Measurements from ENCODE around the gene FEV.

Gene FEV

DNA sequence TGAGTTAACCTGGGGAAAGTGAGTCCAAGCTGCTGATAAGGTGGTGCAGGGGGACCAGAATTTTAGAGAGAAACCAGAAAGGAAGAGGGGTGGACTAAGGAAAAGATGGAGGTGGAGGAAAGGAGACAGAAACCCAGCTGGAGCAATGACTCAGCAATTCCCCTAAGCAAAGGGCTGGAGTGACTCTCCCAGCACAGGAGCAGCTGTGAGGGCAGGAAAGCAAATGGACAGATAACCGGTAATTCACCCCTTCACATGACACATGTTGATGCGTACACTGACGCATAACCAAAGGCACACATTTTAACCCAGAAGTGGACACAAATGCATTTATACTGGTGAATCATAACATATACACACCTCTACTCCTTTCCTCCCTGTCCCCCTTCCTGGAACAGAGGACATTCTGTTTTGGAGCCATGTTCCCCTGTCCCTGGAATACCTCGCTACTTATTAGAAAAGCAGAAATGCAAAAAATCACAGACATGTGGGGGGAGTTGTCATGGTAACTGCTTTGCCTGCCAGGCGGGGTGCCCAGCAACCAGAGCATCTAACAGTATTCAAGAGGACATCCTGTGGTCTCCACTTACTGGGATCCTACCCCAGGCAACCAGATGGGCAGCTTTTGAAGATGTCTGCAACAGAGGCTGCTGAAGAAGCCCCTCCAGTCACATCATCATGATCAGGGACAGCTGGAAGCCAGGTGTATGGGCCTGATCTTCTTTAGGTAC lies 20.8 kb downstream of the FEV start:
- H3K27me3 Mint-ChIP-seq (ENCODE audit: low read depth, poor library complexity): peaks cover 77% of the 10 kb centered on the region
- H3K27ac Mint-ChIP-seq: peak overlapping the region; percentile 98
- peak overlapping the region; percentile 82 for H3K4me3 Mint-ChIP-seq

DNA sequence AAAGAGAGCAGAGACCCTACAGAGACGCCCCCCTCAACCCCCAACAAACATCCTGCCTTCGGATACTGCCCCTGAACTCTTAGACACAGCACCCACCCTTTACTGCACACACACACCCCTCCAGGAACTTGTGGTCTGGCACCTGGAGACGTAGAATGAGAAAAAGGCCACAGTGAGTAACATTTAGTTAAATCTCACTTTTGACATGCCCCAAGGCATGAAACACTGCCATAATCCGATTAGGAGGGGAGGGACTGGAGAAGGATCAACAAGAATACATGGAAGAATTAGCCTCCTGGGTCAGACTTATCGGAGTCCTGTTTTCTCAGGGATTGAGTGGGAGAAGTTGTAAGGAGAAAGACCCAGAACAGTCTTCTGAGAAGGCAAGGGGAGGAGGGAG lies 21.4 kb downstream of the FEV start:
- peak overlapping the region; percentile 82 for H3K4me3 Mint-ChIP-seq

More for the DNA sequence above, 20.8 kb downstream of the FEV start:
- TF ChIP-seq, protein P1, sequence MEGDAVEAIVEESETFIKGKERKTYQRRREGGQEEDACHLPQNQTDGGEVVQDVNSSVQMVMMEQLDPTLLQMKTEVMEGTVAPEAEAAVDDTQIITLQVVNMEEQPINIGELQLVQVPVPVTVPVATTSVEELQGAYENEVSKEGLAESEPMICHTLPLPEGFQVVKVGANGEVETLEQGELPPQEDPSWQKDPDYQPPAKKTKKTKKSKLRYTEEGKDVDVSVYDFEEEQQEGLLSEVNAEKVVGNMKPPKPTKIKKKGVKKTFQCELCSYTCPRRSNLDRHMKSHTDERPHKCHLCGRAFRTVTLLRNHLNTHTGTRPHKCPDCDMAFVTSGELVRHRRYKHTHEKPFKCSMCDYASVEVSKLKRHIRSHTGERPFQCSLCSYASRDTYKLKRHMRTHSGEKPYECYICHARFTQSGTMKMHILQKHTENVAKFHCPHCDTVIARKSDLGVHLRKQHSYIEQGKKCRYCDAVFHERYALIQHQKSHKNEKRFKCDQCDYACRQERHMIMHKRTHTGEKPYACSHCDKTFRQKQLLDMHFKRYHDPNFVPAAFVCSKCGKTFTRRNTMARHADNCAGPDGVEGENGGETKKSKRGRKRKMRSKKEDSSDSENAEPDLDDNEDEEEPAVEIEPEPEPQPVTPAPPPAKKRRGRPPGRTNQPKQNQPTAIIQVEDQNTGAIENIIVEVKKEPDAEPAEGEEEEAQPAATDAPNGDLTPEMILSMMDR (IDR thresholded peaks at IDR 0.05): no peak
- DNase-seq: no peak
- Mint-ChIP-seq H3K9me3 (peaks cover 4% of the 10 kb centered on the region), H3K36me3 (ENCODE audit: low read depth) (no peaks in the 10 kb centered on the region), H3K4me1 (peaks cover 28% of the 10 kb centered on the region)

DNA sequence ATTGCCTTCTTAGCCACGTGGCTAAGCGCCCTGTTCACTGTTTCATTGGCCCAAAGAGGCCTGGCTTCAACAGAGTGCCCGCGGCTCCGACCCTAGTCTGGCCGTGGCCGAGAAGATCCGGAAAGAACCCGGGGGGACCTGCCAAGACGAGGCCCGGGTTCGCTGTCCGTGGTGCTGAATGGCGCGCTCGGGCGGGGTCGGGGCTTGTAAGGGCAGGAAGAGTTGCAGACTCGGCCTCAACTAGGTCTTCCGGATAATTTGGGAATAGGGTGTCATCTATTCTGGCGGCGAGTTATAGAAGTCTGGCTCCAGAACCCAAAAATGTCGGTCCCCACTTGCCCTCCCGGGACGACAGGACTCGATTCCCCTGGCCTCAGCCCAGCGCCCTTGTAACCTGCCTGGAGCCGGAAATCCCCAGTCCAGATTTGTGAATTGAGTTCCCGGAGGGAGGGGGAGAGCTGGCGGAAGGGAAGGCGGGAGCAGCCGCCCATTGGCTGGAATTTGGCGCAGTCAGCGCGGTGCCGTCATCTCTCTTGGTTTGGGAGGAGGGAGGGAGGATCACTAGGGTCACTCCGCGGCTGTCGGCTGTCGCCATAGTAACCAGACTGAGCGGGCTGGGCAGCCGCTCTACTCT lies 22.0 kb downstream of the FEV start:
- H3K4me3 Mint-ChIP-seq: peak overlapping the region; percentile 82
- TF ChIP-seq, protein P1 (IDR thresholded peaks at IDR 0.05): no peak
- peak overlapping the region; percentile 98 for H3K27ac Mint-ChIP-seq
- H3K4me1 Mint-ChIP-seq: peaks cover 36% of the 10 kb centered on the region
- H3K36me3 Mint-ChIP-seq (ENCODE audit: low read depth): no peaks in the 10 kb centered on the region
- peaks cover 76% of the 10 kb centered on the region for H3K27me3 Mint-ChIP-seq (ENCODE audit: low read depth, poor library complexity)
- peak; percentile 100 for DNase-seq
- no peaks in the 10 kb centered on the region for H3K9me3 Mint-ChIP-seq

More for the DNA sequence above, 21.4 kb downstream of the FEV start:
- TF ChIP-seq, protein P1 (IDR thresholded peaks at IDR 0.05): no peak
- Mint-ChIP-seq H3K9me3 (no peaks in the 10 kb centered on the region), H3K27ac (peak overlapping the region; percentile 98), H3K27me3 (ENCODE audit: low read depth, poor library complexity) (peaks cover 77% of the 10 kb centered on the region), H3K36me3 (ENCODE audit: low read depth) (no peaks in the 10 kb centered on the region), H3K4me1 (peaks cover 34% of the 10 kb centered on the region)
- no peak for DNase-seq

DNA sequence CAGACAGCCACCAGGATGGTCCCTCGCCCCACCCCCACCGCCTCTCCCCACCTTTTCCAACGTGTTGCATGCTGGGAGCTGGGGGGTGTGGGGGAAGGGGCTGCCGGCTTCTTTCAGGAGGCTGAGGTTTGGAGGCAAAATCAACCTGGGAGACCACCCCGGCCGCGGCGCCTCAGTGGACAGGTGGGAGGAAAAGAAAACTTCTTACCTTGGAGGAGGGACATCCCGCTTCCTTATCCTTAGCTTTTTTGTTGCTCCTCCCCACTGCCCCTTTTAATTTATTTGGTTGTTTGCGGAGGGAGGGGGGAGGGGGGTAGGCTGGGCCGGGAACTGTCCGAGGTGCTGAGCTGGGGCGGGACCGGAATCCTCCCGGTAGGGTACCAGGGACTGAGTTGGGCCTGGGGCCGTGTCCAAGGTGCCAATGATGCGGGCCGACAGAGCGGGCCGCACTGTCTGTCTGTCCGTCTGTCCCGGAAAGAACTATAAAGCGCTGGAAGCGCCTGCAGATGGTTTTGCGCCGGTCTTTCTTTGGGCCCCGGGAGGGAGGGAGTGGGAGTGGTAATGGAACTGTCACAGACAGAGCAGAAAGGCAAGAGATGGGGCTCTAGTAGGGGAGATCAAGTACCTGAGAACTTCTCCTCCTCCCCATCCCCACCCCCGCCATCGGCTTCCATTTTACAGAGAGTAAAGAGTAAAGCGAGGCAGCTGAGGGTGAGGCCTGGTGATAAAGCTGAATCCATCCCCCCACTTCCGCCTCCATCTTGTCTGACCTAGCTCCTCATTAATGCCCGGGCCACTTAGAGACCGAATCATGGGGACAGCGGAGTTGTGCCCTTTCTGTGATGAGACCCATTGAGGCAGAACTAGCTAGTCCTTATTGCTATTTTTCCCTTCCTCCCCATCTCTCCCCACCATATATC lies 23.1 kb downstream of the FEV start:
- H3K4me3 Mint-ChIP-seq: peak overlapping the region; percentile 8
- TF ChIP-seq, protein P1 (IDR thresholded peaks at IDR 0.05): no peak
- DNase-seq: peak; percentile 84
- H3K9me3 Mint-ChIP-seq: no peaks in the 10 kb centered on the region
- H3K27ac Mint-ChIP-seq: no peak overlapping the region
- H3K36me3 Mint-ChIP-seq (ENCODE audit: low read depth): no peaks in the 10 kb centered on the region
- peaks cover 76% of the 10 kb centered on the region for H3K27me3 Mint-ChIP-seq (ENCODE audit: low read depth, poor library complexity)
- H3K4me1 Mint-ChIP-seq: peaks cover 36% of the 10 kb centered on the region

DNA sequence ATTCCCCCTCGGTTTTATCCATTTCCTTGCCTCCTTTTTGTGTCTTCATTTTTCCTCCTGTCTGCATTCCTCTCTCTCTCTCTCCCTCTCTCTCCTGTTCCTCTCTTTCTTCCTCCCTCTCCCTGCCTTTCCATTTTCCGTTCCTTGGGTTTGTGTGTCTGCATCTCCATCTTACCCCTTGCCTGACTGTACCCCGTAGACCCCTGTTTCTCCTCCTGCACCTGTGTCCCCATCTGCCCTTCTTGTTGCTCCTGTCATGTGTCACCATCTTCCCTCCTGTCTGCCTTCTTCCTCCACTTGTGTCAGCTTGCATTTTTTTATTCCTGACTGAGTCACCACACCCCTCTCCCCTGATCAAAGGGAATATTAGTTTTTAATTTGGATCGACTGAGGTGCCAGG lies 23.8 kb downstream of the FEV start:
- DNase-seq: no peak
- Mint-ChIP-seq H3K9me3 (no peaks in the 10 kb centered on the region), H3K4me1 (peaks cover 36% of the 10 kb centered on the region), H3K36me3 (ENCODE audit: low read depth) (no peaks in the 10 kb centered on the region), H3K4me3 (peak overlapping the region; percentile 81), H3K27ac (no peak overlapping the region), H3K27me3 (ENCODE audit: low read depth, poor library complexity) (peaks cover 74% of the 10 kb centered on the region)
- TF ChIP-seq, protein P1 (IDR thresholded peaks at IDR 0.05): no peak

All from nephron progenitor cell (in vitro differentiated cells).